ENCODE data around the gene C11orf98. TPM values are rescaled to one million over a fixed set of nuclear protein-coding genes. Genes with fewer than 3 reads are reported as not detected.

Gene C11orf98
- total and polyA plus RNA-seq, 12 donors = 42.8 to 142 (median 54.7) TPM

- 90 to 95% (median 90%) methylated on average over 2 to 7 of the region's 7 CpGs for WGBS, 4 donors
- TF ChIP-seq CTCF (IDR thresholded peaks at IDR 0.05) = no peak
- no peak for TF ChIP-seq POLR2A (IDR thresholded peaks at IDR 0.05)
- Histone ChIP-seq H3K4me1 (replicated peaks in 1 of 2) (peaks cover 9 to 15% of the 10 kb centered on the region in 2 donors), H3K27me3 (no peaks in the 10 kb centered on the region), H3K9me3 (replicated peaks in 1 of 3) (no peaks in the 10 kb centered on the region), H3K4me3 (no peak overlapping the region), H3K27ac (no peak overlapping the region), H3K36me3 (replicated peaks in 1 of 2) (peaks cover 0 to 27% of the 10 kb centered on the region in 2 donors)
- no peak for DNase-seq
- intact Hi-C loops (cut with DNase I) = no loop called here
These were observed 49.5 kb downstream of the C11orf98 start for GRCh38 chr11:62615521-62615920.

GRCh38 chr11:62614275-62614674, 50.7 kb downstream of the C11orf98 start:
- peaks cover 9 to 19% of the 10 kb centered on the region in 2 donors for H3K4me1 ChIP-seq (replicated peaks in 1 of 2)
- H3K9me3 ChIP-seq (replicated peaks in 1 of 3) = no peaks in the 10 kb centered on the region
- peak overlapping the region in 1 of 5 donors; percentile 93 for H3K27ac ChIP-seq
- intact Hi-C loops (cut with DNase I) = no loop called here
- no peaks in the 10 kb centered on the region for H3K27me3 ChIP-seq
- WGBS, 4 donors = 78 to 87% (median 80%) methylated on average over 8 of the region's 8 CpGs
- no peak overlapping the region for H3K4me3 ChIP-seq
- peaks cover 0 to 29% of the 10 kb centered on the region in 2 donors for H3K36me3 ChIP-seq (replicated peaks in 1 of 2)
- no peak for TF ChIP-seq CTCF (IDR thresholded peaks at IDR 0.05)
- TF ChIP-seq POLR2A (IDR thresholded peaks at IDR 0.05) = no peak
- DNase-seq = no peak

GRCh38 chr11:62613291-62613778, 51.7 kb downstream of the C11orf98 start:
- intact Hi-C loops (cut with DNase I) = no loop called here
- peak overlapping the region in 4 of 5 donors; percentile 76 to 95 (median 89) for H3K27ac ChIP-seq
- peaks cover 0 to 35% of the 10 kb centered on the region in 2 donors for H3K36me3 ChIP-seq (replicated peaks in 1 of 2)
- TF ChIP-seq CTCF (IDR thresholded peaks at IDR 0.05) (no peak), POLR2A (IDR thresholded peaks at IDR 0.05) (no peak)
- H3K27me3 ChIP-seq = no peaks in the 10 kb centered on the region
- WGBS, 4 donors = 34 to 47% (median 40%) methylated on average over 9 to 15 of the region's 15 CpGs; no CpG with 5 or more reads in 1 of the 4 donors
- H3K4me1 ChIP-seq (replicated peaks in 1 of 2) = peaks cover 9 to 19% of the 10 kb centered on the region in 2 donors
- DNase-seq = peak in 4 of 7 donors; percentile 28 to 56 (median 46)
- H3K9me3 ChIP-seq (replicated peaks in 1 of 3) = no peaks in the 10 kb centered on the region
- H3K4me3 ChIP-seq = peak overlapping the region in 1 of 4 donors; percentile 67

Small RNA genes lying within 50 kb of the gene (small RNA-seq; reads per million reads assigned to genes)
- 0 reads per million in 2 donors for gene SNORA57

Other genes with a start within 250 kb of the C11orf98 start
- gene SCGB1A1, start 246.2 kb downstream of the C11orf98 start, total RNA-seq = 1 to 10 TPM in 2 of 9 donors, not detected in 7; 1.7 to 3.1 TPM
- 1 to 10 TPM in 1 of 3 donors, not detected in 2; 1.5 TPM for gene SCGB1A1, start 246.2 kb downstream of the C11orf98 start, polyA plus RNA-seq
- 100 to 1,000 TPM in 8 of 9 donors, 10 to 100 TPM in 1; 54.2 to 307 (median 195) TPM for gene AHNAK, start 118.4 kb downstream of the C11orf98 start, total RNA-seq
- 10 to 100 TPM; 32.0 to 35.4 (median 32.7) TPM for gene AHNAK, start 118.4 kb downstream of the C11orf98 start, polyA plus RNA-seq
- gene EEF1G, start 91.3 kb downstream of the C11orf98 start, total RNA-seq = 1,000 to 10,000 TPM in 7 of 9 donors, 100 to 1,000 TPM in 2; 943 to 1,585 (median 1,192) TPM
- gene EEF1G, start 91.3 kb downstream of the C11orf98 start, polyA plus RNA-seq = 1,000 to 10,000 TPM in 1 of 3 donors, 100 to 1,000 TPM in 2; 646 to 1,257 (median 934) TPM
- gene TUT1, start 73.7 kb downstream of the C11orf98 start, total RNA-seq = 10 to 100 TPM in 7 of 9 donors, 1 to 10 TPM in 2; 7.0 to 32.4 (median 14.9) TPM
- gene TUT1, start 73.7 kb downstream of the C11orf98 start, polyA plus RNA-seq = 10 to 100 TPM in 2 of 3 donors, 1 to 10 TPM in 1; 9.4 to 67.6 (median 34.0) TPM
- gene MTA2, start 63.3 kb downstream of the C11orf98 start, total RNA-seq = 10 to 100 TPM; 63.9 to 97.3 (median 73.6) TPM
- 10 to 100 TPM; 66.5 to 82.4 (median 73.5) TPM for gene MTA2, start 63.3 kb downstream of the C11orf98 start, polyA plus RNA-seq
- 10 to 100 TPM; 13.0 to 97.9 (median 35.4) TPM for gene EML3, start 52.4 kb downstream of the C11orf98 start, total RNA-seq
- gene EML3, start 52.4 kb downstream of the C11orf98 start, polyA plus RNA-seq = 100 to 1,000 TPM in 2 of 3 donors, 1 to 10 TPM in 1; 9.7 to 198 (median 139) TPM
- gene ROM1, start 52.0 kb downstream of the C11orf98 start, total RNA-seq = 10 to 100 TPM in 3 of 9 donors, 1 to 10 TPM in 6; 1.6 to 22.3 (median 4.9) TPM
- 10 to 100 TPM in 2 of 3 donors, 1 to 10 TPM in 1; 5.1 to 11.3 (median 11.1) TPM for gene ROM1, start 52.0 kb downstream of the C11orf98 start, polyA plus RNA-seq
- 10 to 100 TPM; 25.3 to 56.6 (median 34.5) TPM for gene B3GAT3, start 43.2 kb downstream of the C11orf98 start, total RNA-seq
- gene B3GAT3, start 43.2 kb downstream of the C11orf98 start, polyA plus RNA-seq = 10 to 100 TPM in 2 of 3 donors, 1 to 10 TPM in 1; 5.9 to 83.3 (median 60.6) TPM
- gene GANAB, start 18.6 kb downstream of the C11orf98 start, total RNA-seq = 100 to 1,000 TPM; 105 to 304 (median 182) TPM
- gene GANAB, start 18.6 kb downstream of the C11orf98 start, polyA plus RNA-seq = 100 to 1,000 TPM in 1 of 3 donors, 10 to 100 TPM in 2; 90.9 to 177 (median 94.0) TPM
- gene INTS5, start 11.9 kb downstream of the C11orf98 start, total RNA-seq = 10 to 100 TPM in 8 of 9 donors, 1 to 10 TPM in 1; 9.6 to 32.3 (median 25.0) TPM
- gene INTS5, start 11.9 kb downstream of the C11orf98 start, polyA plus RNA-seq = 1 to 10 TPM; 4.4 to 7.5 (median 4.6) TPM
- gene CSKMT, start 102 bp upstream of the C11orf98 start, total RNA-seq = 10 to 100 TPM in 3 of 9 donors, 1 to 10 TPM in 5, not detected in 1; 2.8 to 15.6 (median 8.3) TPM
- 10 to 100 TPM in 2 of 3 donors, 1 to 10 TPM in 1; 1.9 to 37.2 (median 20.6) TPM for gene CSKMT, start 102 bp upstream of the C11orf98 start, polyA plus RNA-seq
- gene UQCC3, start 6.5 kb upstream of the C11orf98 start, total RNA-seq = 10 to 100 TPM; 10.2 to 21.3 (median 15.2) TPM
- 10 to 100 TPM in 2 of 3 donors, 1 to 10 TPM in 1; 2.2 to 25.7 (median 25.7) TPM for gene UQCC3, start 6.5 kb upstream of the C11orf98 start, polyA plus RNA-seq
- 10 to 100 TPM in 3 of 9 donors, 1 to 10 TPM in 6; 1.1 to 22.0 (median 8.4) TPM for gene LBHD1, start 7.1 kb upstream of the C11orf98 start, total RNA-seq
- 10 to 100 TPM; 16.5 to 30.4 (median 17.5) TPM for gene LBHD1, start 7.1 kb upstream of the C11orf98 start, polyA plus RNA-seq
- gene UBXN1, start 13.9 kb upstream of the C11orf98 start, total RNA-seq = 100 to 1,000 TPM in 6 of 9 donors, 10 to 100 TPM in 3; 81.3 to 308 (median 139) TPM
- gene UBXN1, start 13.9 kb upstream of the C11orf98 start, polyA plus RNA-seq = 100 to 1,000 TPM; 114 to 225 (median 177) TPM
- gene LRRN4CL, start 24.3 kb upstream of the C11orf98 start, total RNA-seq = 10 to 100 TPM in 6 of 9 donors, 1 to 10 TPM in 3; 3.1 to 29.9 (median 13.6) TPM
- gene LRRN4CL, start 24.3 kb upstream of the C11orf98 start, polyA plus RNA-seq = 1 to 10 TPM; 5.7 to 9.3 (median 6.4) TPM
- 100 to 1,000 TPM in 6 of 9 donors, 10 to 100 TPM in 3; 77.6 to 185 (median 108) TPM for gene BSCL2, start 42.2 kb upstream of the C11orf98 start, total RNA-seq
- 100 to 1,000 TPM; 134 to 653 (median 440) TPM for gene BSCL2, start 42.2 kb upstream of the C11orf98 start, polyA plus RNA-seq
- gene GNG3, start 42.5 kb upstream of the C11orf98 start, total RNA-seq = 1 to 10 TPM in 3 of 9 donors, under 1 TPM in 4, not detected in 2; 0.39 to 3.2 (median 0.96) TPM
- 10 to 100 TPM in 1 of 3 donors, 1 to 10 TPM in 2; 4.1 to 15.7 (median 6.4) TPM for gene GNG3, start 42.5 kb upstream of the C11orf98 start, polyA plus RNA-seq
- gene HNRNPUL2, start 62.2 kb upstream of the C11orf98 start, total RNA-seq = 10 to 100 TPM in 8 of 9 donors, 1 to 10 TPM in 1; 9.6 to 34.5 (median 17.6) TPM
- gene HNRNPUL2, start 62.2 kb upstream of the C11orf98 start, polyA plus RNA-seq = 10 to 100 TPM; 23.8 to 40.2 (median 38.1) TPM
- gene TTC9C, start 63.3 kb upstream of the C11orf98 start, total RNA-seq = 10 to 100 TPM; 10.7 to 45.0 (median 27.0) TPM
- gene TTC9C, start 63.3 kb upstream of the C11orf98 start, polyA plus RNA-seq = 10 to 100 TPM; 36.7 to 93.9 (median 46.3) TPM
- gene ZBTB3, start 89.0 kb upstream of the C11orf98 start, total RNA-seq = 10 to 100 TPM in 6 of 9 donors, 1 to 10 TPM in 3; 6.9 to 19.5 (median 13.6) TPM
- 1 to 10 TPM; 3.0 to 5.6 (median 3.3) TPM for gene ZBTB3, start 89.0 kb upstream of the C11orf98 start, polyA plus RNA-seq
- 100 to 1,000 TPM in 1 of 9 donors, 10 to 100 TPM in 8; 58.2 to 195 (median 79.8) TPM for gene POLR2G, start 96.4 kb upstream of the C11orf98 start, total RNA-seq
- 100 to 1,000 TPM in 2 of 3 donors, 10 to 100 TPM in 1; 67.6 to 109 (median 108) TPM for gene POLR2G, start 96.4 kb upstream of the C11orf98 start, polyA plus RNA-seq
- 10 to 100 TPM; 18.3 to 42.3 (median 25.9) TPM for gene TAF6L, start 106.2 kb upstream of the C11orf98 start, total RNA-seq
- gene TAF6L, start 106.2 kb upstream of the C11orf98 start, polyA plus RNA-seq = 10 to 100 TPM; 10.8 to 98.1 (median 41.2) TPM
- gene TMEM179B, start 122.2 kb upstream of the C11orf98 start, total RNA-seq = 100 to 1,000 TPM in 3 of 9 donors, 10 to 100 TPM in 6; 55.4 to 217 (median 72.6) TPM
- 10 to 100 TPM; 37.2 to 97.7 (median 66.6) TPM for gene TMEM179B, start 122.2 kb upstream of the C11orf98 start, polyA plus RNA-seq
- gene TMEM223, start 126.8 kb upstream of the C11orf98 start, total RNA-seq = 10 to 100 TPM; 12.6 to 49.1 (median 24.7) TPM
- 10 to 100 TPM; 32.0 to 41.3 (median 32.5) TPM for gene TMEM223, start 126.8 kb upstream of the C11orf98 start, polyA plus RNA-seq
- 100 to 1,000 TPM in 1 of 9 donors, 10 to 100 TPM in 8; 32.8 to 134 (median 58.8) TPM for gene NXF1, start 140.2 kb upstream of the C11orf98 start, total RNA-seq
- gene NXF1, start 140.2 kb upstream of the C11orf98 start, polyA plus RNA-seq = 100 to 1,000 TPM in 2 of 3 donors, 10 to 100 TPM in 1; 87.0 to 274 (median 231) TPM
- gene STX5, start 166.8 kb upstream of the C11orf98 start, total RNA-seq = 10 to 100 TPM; 22.2 to 59.9 (median 37.3) TPM
- gene STX5, start 166.8 kb upstream of the C11orf98 start, polyA plus RNA-seq = 10 to 100 TPM; 19.7 to 52.4 (median 22.4) TPM
- not detected for gene TEX54, start 167.6 kb upstream of the C11orf98 start, total RNA-seq
- gene TEX54, start 167.6 kb upstream of the C11orf98 start, polyA plus RNA-seq = 1 to 10 TPM in 1 of 3 donors, under 1 TPM in 1, not detected in 1; 0.27 to 1.4 TPM
- 10 to 100 TPM; 21.7 to 58.0 (median 37.9) TPM for gene WDR74, start 174.4 kb upstream of the C11orf98 start, total RNA-seq
- 100 to 1,000 TPM in 2 of 3 donors, 10 to 100 TPM in 1; 35.4 to 119 (median 102) TPM for gene WDR74, start 174.4 kb upstream of the C11orf98 start, polyA plus RNA-seq
- 100 to 1,000 TPM; 103 to 398 (median 170) TPM for gene SLC3A2, start 215.7 kb upstream of the C11orf98 start, total RNA-seq
- 100 to 1,000 TPM; 123 to 221 (median 155) TPM for gene SLC3A2, start 215.7 kb upstream of the C11orf98 start, polyA plus RNA-seq

All from adrenal gland (tissue), 12 donors.